Body of pancreas (tissue), 4 donors: ENCODE results near the gene MC1R. TPM values are rescaled to one million over a fixed set of nuclear protein-coding genes. Genes with fewer than 3 reads are reported as not detected.
"Not testable (repeated sequence)": the region's sequence is repeated elsewhere in the genome, so short reads cannot be mapped to it uniquely, and the experiment has no call there.

Experiments used
- ATAC-seq: fragments of 150-250 bp; one replicate; pipeline ENCODE4 v1.9.1; 2016
- DNase-seq, 4 donors: peaks; one replicate each; pipeline ENCODE4 v3.0.0-alpha.2; 2019
- H3K27ac ChIP-seq, 4 donors: fragments of 200-600 bp; sonication (generic); 1 replicate in 3 of 4; 2 replicates in 1 of 4; pipeline versions ENCODE4 v1.5.1 to v1.6.1; 2016 to 2019; ENCODE audit warnings: mild to moderate bottlenecking in 1 of 4, mixed read lengths in 1 of 4, moderate library complexity in 1 of 4
- H3K27me3 ChIP-seq, 2 donors: fragments of 200-600 bp; sonication (generic); one replicate each; pipeline ENCODE4 v1.6.0; 2016; ENCODE audit warnings: mild to moderate bottlenecking in 1 of 2
- H3K36me3 ChIP-seq, 2 donors: fragments of 200-600 bp; sonication (generic); replicated peaks in 1 of 2; 2 replicates each; pipeline ENCODE4 v1.5.1; 2016; ENCODE audit warnings: low read depth in 2 of 2; ENCODE audit not compliant: insufficient read depth in 1 of 2
- H3K4me1 ChIP-seq: fragments of 200-600 bp; sonication (generic); one replicate; pipeline ENCODE4 v1.6.0; 2016
- H3K4me3 ChIP-seq, 2 donors: fragments of 200-600 bp; sonication (generic); 1 replicate in 1 of 2; 2 replicates in 1 of 2; pipeline ENCODE4 v1.5.1; 2016 to 2019
- H3K9me3 ChIP-seq, 3 donors: fragments of 200-600 bp; sonication (generic); 1 replicate in 2 of 3; 2 replicates in 1 of 3; pipeline ENCODE4 v1.5.1; 2016
- CTCF ChIP-seq, 7 experiments: fragments of 450-650 bp in 4 of 7; fragments of 200-600 bp in 3 of 7; sonication (generic) in 3 of 7; IDR thresholded peaks; one replicate each; pipeline ENCODE4 v1.5.1; 2016 to 2019; ENCODE audit warnings: antibody characterized with exemption in 7 of 7
- POLR2A ChIP-seq, 3 donors: fragments of 450-650 bp; IDR thresholded peaks; one replicate each; pipeline ENCODE4 v1.6.1; 2016; ENCODE audit warnings: antibody characterized with exemption in 3 of 3, mild to moderate bottlenecking in 2 of 3
- WGBS, 2 donors: methylation state at CpG; one replicate each; pipeline ENCODE4 v1.1.5; 2017; 5-methylcytosine and 5-hydroxymethylcytosine counted together
- intact Hi-C: fragments of 100-400 bp; cut with DNase I; formaldehyde crosslinking; loops from one replicate; pipeline ENCODE4 v1.15.1; 2023
- total RNA-seq, 2 donors: library from RNA; depleted of rRNA; stranded (reverse); fragments of >200 nt; gene quantifications; one replicate each; pipeline ENCODE4 v1.1.0, GENCODE V29; 2016

Gene MC1R
- total RNA-seq, 2 donors from 2014 or later, result 3.6 TPM

- no peak overlapping the region for H3K4me3 ChIP-seq
- H3K27me3 ChIP-seq, result no peaks in the 10 kb centered on the region
- no peak overlapping the region for H3K27ac ChIP-seq
- peaks cover 8% of the 10 kb centered on the region for H3K4me1 ChIP-seq
- no peak for DNase-seq
- WGBS, 2 donors, result 87 to 88% methylated on average over 6 to 28 of the region's 30 CpGs
- H3K9me3 ChIP-seq, result no peaks in the 10 kb centered on the region
- intact Hi-C loops, result no loop called here
- no peak for ATAC-seq
- H3K36me3 ChIP-seq, result no peaks in the 10 kb centered on the region
- no peak for TF ChIP-seq POLR2A (IDR thresholded peaks at IDR 0.05)
- TF ChIP-seq CTCF (IDR thresholded peaks at IDR 0.05), result no peak
These were observed 47.0 kb downstream of the MC1R start for GRCh38 chr16:89965447-89966225.

- Histone ChIP-seq H3K4me3 (no peak overlapping the region), H3K4me1 (peaks cover 19% of the 10 kb centered on the region), H3K9me3 (no peaks in the 10 kb centered on the region), H3K27me3 (no peaks in the 10 kb centered on the region), H3K27ac (no peak overlapping the region), H3K36me3 (no peaks in the 10 kb centered on the region)
- ATAC-seq, result no peak
- intact Hi-C loops, result no loop called here
- DNase-seq, result no peak
- WGBS, 2 donors, result 83 to 92% methylated on average over 2 to 9 of the region's 9 CpGs
- no peak for TF ChIP-seq CTCF (IDR thresholded peaks at IDR 0.05)
These were observed 48.1 kb downstream of the MC1R start for GRCh38 chr16:89966756-89967155.

- DNase-seq, ATAC-seq, H3K36me3 ChIP-seq, H3K4me3 ChIP-seq, H3K27ac ChIP-seq, H3K9me3 ChIP-seq, intact Hi-C loops, H3K27me3 ChIP-seq: not testable (repeated sequence)
- H3K4me1 ChIP-seq, result peaks cover 24% of the 10 kb centered on the region
- 82 to 87% methylated on average over 4 to 5 of the region's 5 CpGs for WGBS, 2 donors
These were observed 48.8 kb downstream of the MC1R start for GRCh38 chr16:89967436-89967835.

- H3K27ac ChIP-seq, DNase-seq, intact Hi-C loops, H3K27me3 ChIP-seq, H3K36me3 ChIP-seq, ATAC-seq, H3K9me3 ChIP-seq, H3K4me3 ChIP-seq: not testable (repeated sequence)
- WGBS, 2 donors, result 90 to 91% methylated on average over 8 to 11 of the region's 11 CpGs
- H3K4me1 ChIP-seq, result peaks cover 24% of the 10 kb centered on the region
These were observed 49.4 kb downstream of the MC1R start for GRCh38 chr16:89968074-89968473.

- no peak overlapping the region for H3K4me3 ChIP-seq
- WGBS, 2 donors, result 83 to 92% methylated on average over 6 of the region's 6 CpGs
- no peaks in the 10 kb centered on the region for H3K27me3 ChIP-seq
- intact Hi-C loops, result no loop called here
- TF ChIP-seq POLR2A (IDR thresholded peaks at IDR 0.05) (no peak), CTCF (IDR thresholded peaks at IDR 0.05) (no peak)
- no peaks in the 10 kb centered on the region for H3K36me3 ChIP-seq
- no peaks in the 10 kb centered on the region for H3K9me3 ChIP-seq
- H3K27ac ChIP-seq, result no peak overlapping the region
- peaks cover 40% of the 10 kb centered on the region for H3K4me1 ChIP-seq
- no peak for ATAC-seq
- DNase-seq, result peak in 1 of 4 donors; percentile 32
These were observed 51.2 kb downstream of the MC1R start for GRCh38 chr16:89969741-89970410.

Other genes with a start within 250 kb of the MC1R start
- 100 to 1,000 TPM in 1 of 2 donors, 10 to 100 TPM in 1; 47.5 to 105 TPM for gene CDK10, start 232.2 kb upstream of the MC1R start, total RNA-seq
- 10 to 100 TPM; 15.8 to 48.1 TPM for gene SPATA2L, start 217.2 kb upstream of the MC1R start, total RNA-seq
- 10 to 100 TPM in 1 of 2 donors, 1 to 10 TPM in 1; 3.6 to 24.7 TPM for gene VPS9D1, start 198.0 kb upstream of the MC1R start, total RNA-seq
- 10 to 100 TPM; 20.8 to 41.2 TPM for gene ZNF276, start 197.3 kb upstream of the MC1R start, total RNA-seq
- 1 to 10 TPM; 2.1 to 4.6 TPM for gene FANCA, start 102.2 kb upstream of the MC1R start, total RNA-seq
- 1 to 10 TPM; 7.3 to 7.6 TPM for gene SPIRE2, start 90.4 kb upstream of the MC1R start, total RNA-seq
- 100 to 1,000 TPM in 1 of 2 donors, 10 to 100 TPM in 1; 74.2 to 258 TPM for gene TCF25, start 45.3 kb upstream of the MC1R start, total RNA-seq
- 1 to 10 TPM in 1 of 2 donors, not detected in 1; 2.9 TPM for gene TUBB3, start 4.5 kb downstream of the MC1R start, total RNA-seq
- gene DEF8, start 29.9 kb downstream of the MC1R start, total RNA-seq, result 10 to 100 TPM; 51.6 to 80.8 TPM
- 10 to 100 TPM; 10.9 to 14.8 TPM for gene DBNDD1, start 100.6 kb downstream of the MC1R start, total RNA-seq
- not detected for gene PRDM7, start 158.5 kb downstream of the MC1R start, total RNA-seq